Keratinocyte (primary cell): ENCODE measurements around the gene TMEM109. TPM values are rescaled to one million over a fixed set of nuclear protein-coding genes. Genes with fewer than 3 reads are reported as not detected.

Experiments used
- DNase-seq: peaks from one replicate; pipeline ENCODE4 v3.0.0-alpha.2; 2011; ENCODE audit warnings: low read depth, missing footprints, low spot score
- FAIRE-seq: peaks from 2 replicates; lab custom pipeline; 2011; peaks lifted over from hg19 to GRCh38; lab: Jason Lieb, UNC
- H2AFZ ChIP-seq: 2 replicates; pipeline ENCODE4 v1.6.0; 2012; ENCODE audit warnings: low read length, control low read depth, inconsistent platforms; ENCODE audit not compliant: control insufficient read depth
- H3K27ac ChIP-seq: 2 replicates; pipeline ENCODE4 v1.5.1; 2011; ENCODE audit warnings: low read length; ENCODE audit not compliant: control insufficient read depth, insufficient read depth
- H3K27me3 ChIP-seq: 3 replicates; pipeline ENCODE4 v1.6.0; 2011; ENCODE audit warnings: low read length; ENCODE audit not compliant: control insufficient read depth, insufficient read depth; ENCODE audit errors: extremely low read depth
- H3K36me3 ChIP-seq, 2 experiments: 2 replicates in 1 of 2; 3 replicates in 1 of 2; pipeline ENCODE4 v1.5.1; 2011; ENCODE audit warnings: low read length in 2 of 2, mild to moderate bottlenecking in 1 of 2; ENCODE audit not compliant: control insufficient read depth in 2 of 2, insufficient read depth in 2 of 2; ENCODE audit errors: extremely low read depth in 1 of 2
- H3K4me1 ChIP-seq: 3 replicates; pipeline ENCODE4 v1.5.1; 2011; ENCODE audit warnings: low read length; ENCODE audit not compliant: control insufficient read depth, insufficient read depth; ENCODE audit errors: extremely low read depth
- H3K4me2 ChIP-seq: 3 replicates; pipeline ENCODE4 v1.6.0; 2011; ENCODE audit warnings: low read depth, low read length; ENCODE audit not compliant: control insufficient read depth, insufficient read depth; ENCODE audit errors: extremely low read depth
- H3K4me3 ChIP-seq, 3 experiments: fragments of 200-600 bp in 1 of 3; sonication (generic) in 1 of 3; 2 replicates in 2 of 3; 3 replicates in 1 of 3; pipeline ENCODE4 v1.5.1; 2011 to 2016; ENCODE audit warnings: low read length in 3 of 3, mild to moderate bottlenecking in 3 of 3, control low read depth in 2 of 3, inconsistent platforms in 1 of 3, low read depth in 1 of 3, mixed read lengths in 1 of 3, mixed run types in 1 of 3, moderate library complexity in 1 of 3; ENCODE audit not compliant: control insufficient read depth in 2 of 3, insufficient read depth in 2 of 3; ENCODE audit errors: extremely low read depth in 1 of 3
- H3K79me2 ChIP-seq: 2 replicates; pipeline ENCODE4 v1.6.0; 2012; ENCODE audit warnings: low read length; ENCODE audit not compliant: control insufficient read depth, insufficient read depth
- H3K9ac ChIP-seq: 3 replicates; pipeline ENCODE4 v1.6.0; 2011; ENCODE audit warnings: low read length; ENCODE audit not compliant: control insufficient read depth, insufficient read depth; ENCODE audit errors: extremely low read depth
- H3K9me1 ChIP-seq: 3 replicates; pipeline ENCODE4 v1.6.0; 2011; ENCODE audit warnings: low read length; ENCODE audit not compliant: control insufficient read depth, insufficient read depth; ENCODE audit errors: extremely low read depth
- H3K9me3 ChIP-seq: 2 replicates; pipeline ENCODE4 v1.5.1; 2012; ENCODE audit warnings: low read depth, low read length; ENCODE audit not compliant: control insufficient read depth
- H4K20me1 ChIP-seq: 3 replicates; pipeline ENCODE4 v1.6.0; 2011; ENCODE audit warnings: low read length; ENCODE audit not compliant: control insufficient read depth, insufficient read depth; ENCODE audit errors: extremely low read depth
- CTCF ChIP-seq, 3 experiments: IDR thresholded peaks in 1 of 3; conservative IDR thresholded peaks in 1 of 3; optimal IDR thresholded peaks in 1 of 3; 2 replicates in 2 of 3; 3 replicates in 1 of 3; pipeline versions ENCODE3 to v1.5.1; 2011; ENCODE audit warnings: low read length in 3 of 3, mild to moderate bottlenecking in 3 of 3, moderate library complexity in 2 of 3, control low read depth in 1 of 3, inconsistent platforms in 1 of 3; ENCODE audit not compliant: insufficient read depth in 2 of 3; ENCODE audit errors: extremely low read depth in 1 of 3
- EZH2 ChIP-seq: IDR thresholded peaks from one replicate; pipeline ENCODE4 v1.6.1; 2012; ENCODE audit warnings: inconsistent platforms, mild to moderate bottlenecking, low read length, moderate library complexity
- dilution Hi-C: fragments of 300-500 bp; cut with MboI; formaldehyde crosslinking; loops from one replicate; pipeline ENCODE4 v1.7.0; 2020; ENCODE audit warnings: low sequenced_read_pairs; ENCODE audit not compliant: extremely low pct_ligation_motif_present
- polyA plus RNA-seq, 5 experiments: library from polyadenylated mRNA; depleted of rRNA in 3 of 5; stranded (reverse) in 3 of 5; stranded (forward) in 1 of 5; unstranded in 1 of 5; fragments of >200 nt; gene quantifications; 1 replicate in 1 of 5; 2 replicates in 3 of 5; 3 replicates in 1 of 5; pipeline versions ENCODE4 v1.2.1 to v1.2.3, GENCODE V29; 2011 to 2012; ENCODE audit warnings: missing spikeins in 2 of 5, low read depth in 1 of 5, low replicate concordance in 1 of 5

The TMEM109 gene
- polyA plus RNA-seq, 1 donor (not counting 4 experiments of a cell fraction or from before 2014, with no cell fraction given), result 25.2 TPM

- Histone ChIP-seq H3K27me3 (no peaks in the 10 kb centered on the region), H3K27ac (no peak overlapping the region), H3K9ac (no peak overlapping the region), H3K4me2 (no peak overlapping the region), H3K36me3 (peaks cover 19% of the 10 kb centered on the region in 2 experiments), H4K20me1 (peaks cover 2% of the 10 kb centered on the region), H3K79me2 (peaks cover 30% of the 10 kb centered on the region), H3K9me3 (no peaks in the 10 kb centered on the region), H3K4me1 (peaks cover 52% of the 10 kb centered on the region), H3K9me1 (peaks cover 4% of the 10 kb centered on the region), H2AFZ (no peak overlapping the region), H3K4me3 (no peak overlapping the region)
- dilution Hi-C loops, result no loop called here
- DNase-seq, result no peak
- TF ChIP-seq EZH2, result no peak
- TF ChIP-seq CTCF (optimal IDR thresholded peaks at IDR 0.05 in 1 of 3, IDR thresholded peaks at IDR 0.05 in 1 of 3, conservative IDR thresholded peaks at IDR 0.05 in 1 of 3; ENCODE audit: extremely low read depth in 1 of 3, insufficient read depth in 2 of 3, low read length in 3 of 3), result no peak
- no peak for FAIRE-seq
Measured at GRCh38 chr11:60919956-60920355, 6.0 kb downstream of the TMEM109 start.

DNA sequence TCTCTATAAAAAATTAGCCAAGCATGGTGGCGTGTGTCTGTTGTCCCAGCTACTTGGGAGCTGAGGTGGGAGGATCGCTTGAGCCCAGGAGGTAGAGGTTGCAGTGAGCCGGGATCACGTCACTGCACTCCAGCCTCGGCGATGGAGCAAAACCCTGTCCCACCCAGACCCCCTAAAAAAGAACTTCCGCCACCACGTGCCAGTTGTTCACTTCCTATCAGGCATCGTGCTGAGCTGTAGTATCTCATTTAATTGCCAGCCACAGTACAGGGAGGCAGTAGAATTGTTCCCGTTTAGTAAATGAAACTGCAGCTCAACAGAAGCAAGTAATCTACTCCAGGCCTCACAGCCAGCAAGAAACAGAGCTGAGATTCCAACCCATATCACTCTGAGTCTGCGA lies 7.3 kb downstream of the TMEM109 start:
- Histone ChIP-seq H3K4me3 (no peak overlapping the region), H4K20me1 (peaks cover 2% of the 10 kb centered on the region), H3K9me1 (peaks cover 2% of the 10 kb centered on the region), H3K9me3 (no peaks in the 10 kb centered on the region), H3K27ac (no peak overlapping the region), H3K36me3 (peaks cover 19% of the 10 kb centered on the region in 2 experiments), H3K79me2 (peaks cover 24% of the 10 kb centered on the region), H3K9ac (no peak overlapping the region), H3K4me1 (peaks cover 52% of the 10 kb centered on the region), H3K4me2 (no peak overlapping the region), H3K27me3 (no peaks in the 10 kb centered on the region), H2AFZ (no peak overlapping the region)
- dilution Hi-C loops, result no loop called here
- DNase-seq (no peak), FAIRE-seq (no peak)
- TF ChIP-seq CTCF (optimal IDR thresholded peaks at IDR 0.05 in 1 of 3, IDR thresholded peaks at IDR 0.05 in 1 of 3, conservative IDR thresholded peaks at IDR 0.05 in 1 of 3; ENCODE audit: extremely low read depth in 1 of 3, insufficient read depth in 2 of 3, low read length in 3 of 3) (no peak), EZH2 (no peak)
